HepG2 (cell line): ENCODE measurements around the gene BBIP1. TPM values are rescaled to one million over a fixed set of nuclear protein-coding genes. Genes with fewer than 3 reads are reported as not detected.

Experiments
- ATAC-seq: fragments of 200-7000 bp; cut with Tn5 transposase; 3 replicates; pipeline ENCODE4 v1.9.1; 2020; ENCODE audit warnings: mild to moderate bottlenecking, moderate library complexity
- BruUV-seq: library from RNA; stranded (reverse); fragments of 400-500 nt; replicated peaks from 2 replicates; lab custom pipeline; 2021; lab: Mats Ljungman, UMichigan
- CTCF ChIA-PET: fragments of 300-600 bp; formaldehyde crosslinking; extraction: SDS; loops from one replicate; lab custom pipeline; 2021; ENCODE audit warnings: low total read pairs, inconsistent platforms, low intra/inter-chr PET ratio; lab: Yijun Ruan, JAX
- POLR2A ChIA-PET: fragments of 350-600 bp; sonication (Branson Sonifier 250); formaldehyde crosslinking; loops from one replicate; lab custom pipeline; 2020; ENCODE audit warnings: antibody characterized with exemption, inconsistent platforms; lab: Yijun Ruan, JAX
- DNase-seq: peaks from one replicate; pipeline ENCODE4 v3.0.0-alpha.2; 2015; ENCODE audit warnings: low spot score
- FAIRE-seq: peaks from 3 replicates; lab custom pipeline; 2011; peaks lifted over from hg19 to GRCh38; lab: Jason Lieb, UNC
- H2AFZ ChIP-seq: one replicate; pipeline ENCODE4 v1.6.1; 2011; ENCODE audit warnings: low read length, inconsistent platforms
- H3K27ac ChIP-seq: fragments of 300-600 bp; 3 replicates; pipeline ENCODE4 v1.8.0; 2011; ENCODE audit warnings: mixed run types, mild to moderate bottlenecking, mixed read lengths, low read length, inconsistent platforms; ENCODE audit not compliant: insufficient read depth; ENCODE audit errors: extremely low read length
- H3K27me3 ChIP-seq, 2 experiments: fragments of 200-600 bp in 1 of 2; 2 replicates in 1 of 2; 3 replicates in 1 of 2; pipeline versions ENCODE4 v1.6.0 to v1.8.0; 2011; ENCODE audit warnings: low read length in 2 of 2, mild to moderate bottlenecking in 2 of 2, moderate library complexity in 2 of 2, inconsistent platforms in 1 of 2; ENCODE audit not compliant: insufficient read depth in 2 of 2, control insufficient read depth in 1 of 2
- H3K36me3 ChIP-seq, 2 experiments: fragments of 200-600 bp in 1 of 2; replicated peaks in 1 of 2; 2 replicates in 1 of 2; 3 replicates in 1 of 2; pipeline versions ENCODE4 v1.5.1 to v1.8.0; 2011; ENCODE audit warnings: low read length in 2 of 2, inconsistent platforms in 1 of 2; ENCODE audit not compliant: insufficient read depth in 2 of 2, control insufficient read depth in 1 of 2
- H3K4me1 ChIP-seq: 2 replicates; pipeline ENCODE4 v1.5.1; 2012; ENCODE audit warnings: low read length, inconsistent platforms; ENCODE audit not compliant: insufficient read depth
- H3K4me2 ChIP-seq: 2 replicates; pipeline ENCODE4 v1.6.0; 2011; ENCODE audit warnings: low read depth, low read length, inconsistent platforms
- H3K4me3 ChIP-seq, 3 experiments: fragments of 200-600 bp in 1 of 3; sonication (generic), shearing (Covaris generic) in 1 of 3; replicated peaks in 1 of 3; 2 replicates each; pipeline ENCODE4 v1.5.1; 2011 to 2016; ENCODE audit warnings: low read length in 3 of 3, inconsistent platforms in 2 of 3, low read depth in 2 of 3, mild to moderate bottlenecking in 2 of 3, control low read depth in 1 of 3, mixed read lengths in 1 of 3; ENCODE audit not compliant: insufficient read depth in 1 of 3
- H3K79me2 ChIP-seq: one replicate; pipeline ENCODE4 v1.6.1; 2011; ENCODE audit warnings: low read length, inconsistent platforms; ENCODE audit not compliant: insufficient read depth
- H3K9ac ChIP-seq: 2 replicates; pipeline ENCODE4 v1.6.0; 2011; ENCODE audit warnings: mild to moderate bottlenecking, low read depth, low read length, inconsistent platforms; ENCODE audit not compliant: insufficient read depth
- H3K9me3 ChIP-seq: 2 replicates; pipeline ENCODE4 v1.5.1; 2012; ENCODE audit warnings: mild to moderate bottlenecking, low read length
- H4K20me1 ChIP-seq: 2 replicates; pipeline ENCODE4 v1.6.0; 2011; ENCODE audit warnings: inconsistent platforms, mild to moderate bottlenecking, low read length, moderate library complexity; ENCODE audit not compliant: insufficient read depth
- ARID3A ChIP-seq: IDR thresholded peaks from 2 replicates; pipeline ENCODE4 v1.6.1; 2012; ENCODE audit warnings: low read depth, low read length, improper control_type of control experiment
- MED1 ChIP-seq: sonication (generic); formaldehyde crosslinking; IDR thresholded peaks from 2 replicates; pipeline ENCODE4 v1.4.0; 2020; ENCODE audit warnings: missing genetic modification reagents
- SMC3 ChIP-seq: IDR thresholded peaks from 2 replicates; pipeline ENCODE4 v1.6.1; 2011; ENCODE audit warnings: low read length, improper control_type of control experiment
- STAG1 ChIP-seq: sonication (generic); formaldehyde crosslinking; IDR thresholded peaks from 2 replicates; pipeline ENCODE4 v1.4.0; 2020; ENCODE audit warnings: missing genetic modification reagents
- YEATS2 ChIP-seq: sonication (generic); formaldehyde crosslinking; IDR thresholded peaks from 2 replicates; pipeline ENCODE4 v1.4.0; 2020; ENCODE audit warnings: missing genetic modification reagents, borderline replicate concordance
- ZNF17 ChIP-seq: sonication (generic); formaldehyde crosslinking; IDR thresholded peaks from 2 replicates; pipeline ENCODE4 v1.5.0; 2020; ENCODE audit warnings: mild to moderate bottlenecking, missing genetic modification reagents
- ZNF609 ChIP-seq: sonication (generic); formaldehyde crosslinking; IDR thresholded peaks from 2 replicates; pipeline ENCODE4 v1.4.0; 2020; ENCODE audit warnings: mild to moderate bottlenecking, missing genetic modification reagents, borderline replicate concordance
- WGBS: methylation state at CpG from one replicate; pipeline ENCODE4 v1.1.6; 2017; ENCODE audit warnings: low lambda C conversion rate; 5-methylcytosine and 5-hydroxymethylcytosine counted together
- in situ Hi-C: cut with HindIII; loops from 2 replicates; pipeline ENCODE4 v1.10.0; 2017; ENCODE audit warnings: low pct_unique_long_range_greater_than_20kb; ENCODE audit not compliant: extremely low pct_ligation_motif_present
- intact Hi-C: fragments of 100-400 bp; cut with micrococcal nuclease; formaldehyde crosslinking; loops from one replicate; pipeline ENCODE4 v1.10.0; 2022; ENCODE audit not compliant: unreplicated experiment
- polyA plus RNA-seq, 8 experiments: library from polyadenylated mRNA; depleted of rRNA in 3 of 8; stranded (reverse) in 7 of 8; unstranded in 1 of 8; fragments of >200 nt; fragmentation: Illumina TruSeq in 4 of 8; extraction: Trizol in 4 of 8; gene quantifications; 2 replicates each; pipeline versions ENCODE4 v1.2.1 to v1.2.3, GENCODE V29; 2011 to 2016; ENCODE audit warnings: low read depth in 4 of 8, missing spikeins in 1 of 8, mixed read lengths in 1 of 8; ENCODE audit not compliant: insufficient read depth in 1 of 8
- total RNA-seq, 5 experiments: library from RNA; depleted of rRNA; stranded (reverse); fragments of >200 nt; fragmentation: Illumina TruSeq; extraction: Trizol; gene quantifications; 2 replicates each; pipeline ENCODE4 v1.2.3, GENCODE V29; 2016; ENCODE audit warnings: low read depth in 1 of 5
- TF ChIP-seq, protein P1 (sequence below): sonication (generic); formaldehyde crosslinking; IDR thresholded peaks from 2 replicates; pipeline ENCODE4 v1.5.0; 2020; ENCODE audit warnings: mild to moderate bottlenecking, missing genetic modification reagents, moderate library complexity

Gene BBIP1
- total and polyA plus RNA-seq, 2 of the 13 experiments (the other 11 are each of a cell fraction or from before 2014, with no cell fraction given): 18.3 to 24.1 TPM

- Histone ChIP-seq H4K20me1 (peaks cover 3% of the 10 kb centered on the region; the same call in 1 of the 2 replicates), H3K9me3 (no peaks in the 10 kb centered on the region), H3K4me1 (peaks cover 12% of the 10 kb centered on the region), H3K36me3 (peaks cover 3 to 31% of the 10 kb centered on the region in 2 experiments), H3K4me3 (no peak overlapping the region), H3K79me2 (no peaks in the 10 kb centered on the region), H3K27me3 (no peaks in the 10 kb centered on the region), H3K9ac (no peak overlapping the region), H3K27ac (no peak overlapping the region), H2AFZ (no peak overlapping the region), H3K4me2 (no peak overlapping the region)
- in situ Hi-C loops: loop anchor here (5.0 to 25.0 kb wide), 2 partner anchors 146 to 281 kb away; no protein-coding TSS in a partner anchor
- ATAC-seq: peak; percentile 73
- peak; percentile 34 for DNase-seq
- intact Hi-C loops: loop anchor here (1.0 to 5.0 kb wide), 3 partner anchors 89 to 416 kb away; no protein-coding TSS in a partner anchor
- FAIRE-seq: peak; percentile 73
- CTCF ChIA-PET: interaction anchor here (1.0 to 2.4 kb wide), 4 partner anchors 89 to 283 kb away, joined by 3 to 25 read pairs (median 12); no protein-coding TSS in a partner anchor
- POLR2A ChIA-PET: no interaction called here
- 48% methylated on average over 4 of the region's 4 CpGs for WGBS
- no TSS peak for BruUV-seq
- TF ChIP-seq STAG1 (CRISPR knock-in tag) (peak; percentile 72), ZNF609 (CRISPR knock-in tag) (no peak), YEATS2 (CRISPR knock-in tag) (no peak), ARID3A (0 out of 2 replicates have a peak, but pooled peaks have one; percentile 15), MED1 (CRISPR knock-in tag) (no peak), SMC3 (peak; percentile 71), ZNF17 (CRISPR knock-in tag) (no peak)
- TF ChIP-seq, protein P1, sequence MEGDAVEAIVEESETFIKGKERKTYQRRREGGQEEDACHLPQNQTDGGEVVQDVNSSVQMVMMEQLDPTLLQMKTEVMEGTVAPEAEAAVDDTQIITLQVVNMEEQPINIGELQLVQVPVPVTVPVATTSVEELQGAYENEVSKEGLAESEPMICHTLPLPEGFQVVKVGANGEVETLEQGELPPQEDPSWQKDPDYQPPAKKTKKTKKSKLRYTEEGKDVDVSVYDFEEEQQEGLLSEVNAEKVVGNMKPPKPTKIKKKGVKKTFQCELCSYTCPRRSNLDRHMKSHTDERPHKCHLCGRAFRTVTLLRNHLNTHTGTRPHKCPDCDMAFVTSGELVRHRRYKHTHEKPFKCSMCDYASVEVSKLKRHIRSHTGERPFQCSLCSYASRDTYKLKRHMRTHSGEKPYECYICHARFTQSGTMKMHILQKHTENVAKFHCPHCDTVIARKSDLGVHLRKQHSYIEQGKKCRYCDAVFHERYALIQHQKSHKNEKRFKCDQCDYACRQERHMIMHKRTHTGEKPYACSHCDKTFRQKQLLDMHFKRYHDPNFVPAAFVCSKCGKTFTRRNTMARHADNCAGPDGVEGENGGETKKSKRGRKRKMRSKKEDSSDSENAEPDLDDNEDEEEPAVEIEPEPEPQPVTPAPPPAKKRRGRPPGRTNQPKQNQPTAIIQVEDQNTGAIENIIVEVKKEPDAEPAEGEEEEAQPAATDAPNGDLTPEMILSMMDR (CRISPR knock-in tag): peak; percentile 65
These were observed 25.3 kb downstream of the BBIP1 start for GRCh38 chr10:110893559-110894179.
